ENCODE measurements around the gene UGT2B10. TPM values are rescaled to one million over a fixed set of nuclear protein-coding genes. Genes with fewer than 3 reads are reported as not detected.

The UGT2B10 gene
- total and polyA plus RNA-seq, 2 of the 13 experiments (the other 11 are each of a cell fraction or from before 2014, with no cell fraction given): 107 to 148 TPM

DNA sequence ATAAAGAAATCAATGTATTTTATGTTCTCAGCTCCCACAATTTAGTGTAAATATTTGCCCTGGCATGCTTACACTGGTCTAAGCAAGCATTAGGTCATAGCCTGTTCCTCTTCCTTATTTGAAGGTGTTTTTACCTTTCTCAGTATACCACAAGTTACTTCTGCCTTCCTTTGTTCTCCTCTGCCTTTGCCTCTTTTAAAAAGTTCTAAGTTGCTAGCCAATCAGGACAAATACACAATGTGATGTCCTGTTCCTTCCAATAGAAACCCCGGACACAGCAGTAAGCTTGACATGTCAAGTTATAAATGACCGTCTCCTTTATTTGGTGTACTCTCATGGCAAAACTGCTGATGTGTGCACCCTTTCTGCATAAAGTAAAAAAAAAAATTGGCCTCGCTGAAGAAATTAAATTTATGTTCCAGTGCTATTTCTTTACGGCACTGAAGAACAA lies 49.4 kb downstream of the UGT2B10 start (continued):
- no peak for TF ChIP-seq AGO2 (optimal IDR thresholded peaks at IDR 0.05; ENCODE audit: low read depth, low read length)
- TF ChIP-seq DNMT1 (CRISPR knock-in tag; IDR thresholded peaks at IDR 0.05): no peak
- no peak for TF ChIP-seq SRSF4 (IDR thresholded peaks at IDR 0.05; ENCODE audit: low read depth, low read length, poor library complexity, severe bottlenecking)
- TF ChIP-seq ZNF234 (CRISPR knock-in tag; conservative IDR thresholded peaks at IDR 0.05): no peak
- TF ChIP-seq ZNF772 (CRISPR knock-in tag; IDR thresholded peaks at IDR 0.05): no peak
- peak; percentile 27; the same call in 1 of the 2 replicates for TF ChIP-seq HOXA3 (CRISPR knock-in tag; IDR thresholded peaks at IDR 0.05)
- no peak for TF ChIP-seq GZF1 (CRISPR knock-in tag; IDR thresholded peaks at IDR 0.05)
- no peak for TF ChIP-seq GABPA (IDR thresholded peaks at IDR 0.05; ENCODE audit: low read depth, low read length)
- no peak for TF ChIP-seq GABPA (CRISPR knock-in tag; IDR thresholded peaks at IDR 0.05; ENCODE audit: low read depth)
- no peak for TF ChIP-seq TBX2 (CRISPR knock-in tag; IDR thresholded peaks at IDR 0.05; ENCODE audit: borderline replicate concordance)
- no peak for TF ChIP-seq TOPORS (CRISPR knock-in tag; IDR thresholded peaks at IDR 0.05)
- no peak for TF ChIP-seq ZFP82 (CRISPR knock-in tag; IDR thresholded peaks at IDR 0.05; ENCODE audit: borderline replicate concordance)
- TF ChIP-seq KDM5B (CRISPR knock-in tag; IDR thresholded peaks at IDR 0.05; ENCODE audit: borderline replicate concordance): no peak
- TF ChIP-seq ATF7-NPFF (CRISPR knock-in tag; IDR thresholded peaks at IDR 0.05; ENCODE audit: low read depth): no peak
- TF ChIP-seq HDAC2 (CRISPR knock-in tag; IDR thresholded peaks at IDR 0.05): peak; percentile 56; the same call in 1 of the 2 replicates
- no peak for TF ChIP-seq NBN (conservative IDR thresholded peaks at IDR 0.05)
- TF ChIP-seq, protein P1, sequence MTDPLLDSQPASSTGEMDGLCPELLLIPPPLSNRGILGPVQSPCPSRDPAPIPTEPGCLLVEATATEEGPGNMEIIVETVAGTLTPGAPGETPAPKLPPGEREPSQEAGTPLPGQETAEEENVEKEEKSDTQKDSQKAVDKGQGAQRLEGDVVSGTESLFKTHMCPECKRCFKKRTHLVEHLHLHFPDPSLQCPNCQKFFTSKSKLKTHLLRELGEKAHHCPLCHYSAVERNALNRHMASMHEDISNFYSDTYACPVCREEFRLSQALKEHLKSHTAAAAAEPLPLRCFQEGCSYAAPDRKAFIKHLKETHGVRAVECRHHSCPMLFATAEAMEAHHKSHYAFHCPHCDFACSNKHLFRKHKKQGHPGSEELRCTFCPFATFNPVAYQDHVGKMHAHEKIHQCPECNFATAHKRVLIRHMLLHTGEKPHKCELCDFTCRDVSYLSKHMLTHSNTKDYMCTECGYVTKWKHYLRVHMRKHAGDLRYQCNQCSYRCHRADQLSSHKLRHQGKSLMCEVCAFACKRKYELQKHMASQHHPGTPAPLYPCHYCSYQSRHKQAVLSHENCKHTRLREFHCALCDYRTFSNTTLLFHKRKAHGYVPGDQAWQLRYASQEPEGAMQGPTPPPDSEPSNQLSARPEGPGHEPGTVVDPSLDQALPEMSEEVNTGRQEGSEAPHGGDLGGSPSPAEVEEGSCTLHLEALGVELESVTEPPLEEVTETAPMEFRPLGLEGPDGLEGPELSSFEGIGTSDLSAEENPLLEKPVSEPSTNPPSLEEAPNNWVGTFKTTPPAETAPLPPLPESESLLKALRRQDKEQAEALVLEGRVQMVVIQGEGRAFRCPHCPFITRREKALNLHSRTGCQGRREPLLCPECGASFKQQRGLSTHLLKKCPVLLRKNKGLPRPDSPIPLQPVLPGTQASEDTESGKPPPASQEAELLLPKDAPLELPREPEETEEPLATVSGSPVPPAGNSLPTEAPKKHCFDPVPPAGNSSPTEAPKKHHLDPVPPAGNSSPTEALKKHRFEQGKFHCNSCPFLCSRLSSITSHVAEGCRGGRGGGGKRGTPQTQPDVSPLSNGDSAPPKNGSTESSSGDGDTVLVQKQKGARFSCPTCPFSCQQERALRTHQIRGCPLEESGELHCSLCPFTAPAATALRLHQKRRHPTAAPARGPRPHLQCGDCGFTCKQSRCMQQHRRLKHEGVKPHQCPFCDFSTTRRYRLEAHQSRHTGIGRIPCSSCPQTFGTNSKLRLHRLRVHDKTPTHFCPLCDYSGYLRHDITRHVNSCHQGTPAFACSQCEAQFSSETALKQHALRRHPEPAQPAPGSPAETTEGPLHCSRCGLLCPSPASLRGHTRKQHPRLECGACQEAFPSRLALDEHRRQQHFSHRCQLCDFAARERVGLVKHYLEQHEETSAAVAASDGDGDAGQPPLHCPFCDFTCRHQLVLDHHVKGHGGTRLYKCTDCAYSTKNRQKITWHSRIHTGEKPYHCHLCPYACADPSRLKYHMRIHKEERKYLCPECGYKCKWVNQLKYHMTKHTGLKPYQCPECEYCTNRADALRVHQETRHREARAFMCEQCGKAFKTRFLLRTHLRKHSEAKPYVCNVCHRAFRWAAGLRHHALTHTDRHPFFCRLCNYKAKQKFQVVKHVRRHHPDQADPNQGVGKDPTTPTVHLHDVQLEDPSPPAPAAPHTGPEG (CRISPR knock-in tag; IDR thresholded peaks at IDR 0.05): no peak
- TF ChIP-seq ZNF572 (CRISPR knock-in tag; IDR thresholded peaks at IDR 0.05): no peak
- no peak for TF ChIP-seq ZNF124 (CRISPR knock-in tag; IDR thresholded peaks at IDR 0.05)
- no peak for TF ChIP-seq FOXC1 (CRISPR knock-in tag; IDR thresholded peaks at IDR 0.05; ENCODE audit: borderline replicate concordance)
- TF ChIP-seq ZNF263 (CRISPR knock-in tag; IDR thresholded peaks at IDR 0.05): no peak
- no peak for TF ChIP-seq TEAD2 (CRISPR knock-in tag; IDR thresholded peaks at IDR 0.05)
- no peak for TF ChIP-seq ZBTB42 (CRISPR knock-in tag; IDR thresholded peaks at IDR 0.05)
- no peak for TF ChIP-seq PRMT3 (CRISPR knock-in tag; IDR thresholded peaks at IDR 0.05; ENCODE audit: borderline replicate concordance, low read depth)
- no peak for TF ChIP-seq NR1H2 (CRISPR knock-in tag; IDR thresholded peaks at IDR 0.05; ENCODE audit: borderline replicate concordance, low read depth)
- no peak for TF ChIP-seq SALL2 (CRISPR knock-in tag; IDR thresholded peaks at IDR 0.05)
- 0 out of 2 replicates have a peak, but pooled peaks have one; percentile 38 for TF ChIP-seq MIXL1 (CRISPR knock-in tag; IDR thresholded peaks at IDR 0.05)
- no peak for TF ChIP-seq CREB1 (IDR thresholded peaks at IDR 0.05)
- no peak for TF ChIP-seq CREB1 (CRISPR knock-in tag; IDR thresholded peaks at IDR 0.05)
- TF ChIP-seq HIVEP1 (CRISPR knock-in tag; IDR thresholded peaks at IDR 0.05): no peak
- no peak for TF ChIP-seq ZNF451 (CRISPR knock-in tag; IDR thresholded peaks at IDR 0.05)
